T-cell (primary cell): ENCODE data around the gene RNPEP. TPM values are rescaled to one million over a fixed set of nuclear protein-coding genes. Genes with fewer than 3 reads are reported as not detected.
"Not testable (repeated sequence)": the region's sequence is repeated elsewhere in the genome, so short reads cannot be mapped to it uniquely, and the experiment has no call there.

Experiments used
- ATAC-seq, 4 experiments: fragments of 200-7000 bp in 3 of 4; fragments of 150-1000 bp in 1 of 4; cut with Tn5 transposase; replicated peaks in 1 of 4; 1 replicate in 3 of 4; 2 replicates in 1 of 4; pipeline ENCODE4 v1.10.0; 2021; ENCODE audit warnings: moderate library complexity in 3 of 4, mild to moderate bottlenecking in 2 of 4, moderate number of reproducible peaks in 1 of 4
- CTCF ChIA-PET, 2 donors: fragments of 300-600 bp; sonication (Branson Sonifier 250); formaldehyde crosslinking; loops; one replicate each; lab custom pipeline; 2022; ENCODE audit warnings: antibody characterized with exemption in 2 of 2; lab: Charles Lee
- POLR2A ChIA-PET, 2 donors: fragments of 300-600 bp; sonication (Branson Sonifier 250); formaldehyde crosslinking; loops; one replicate each; lab custom pipeline; 2022; ENCODE audit warnings: antibody characterized with exemption in 2 of 2; lab: Charles Lee
- DNase-seq, 35 experiments: peaks; one replicate each; pipeline versions ENCODE4 v3.0.0 to v3.0.0-alpha.2; 2013 to 2023
- H3K27ac ChIP-seq: one replicate; pipeline ENCODE4 v1.5.1; 2013; ENCODE audit warnings: low read length
- H3K27me3 ChIP-seq, 2 experiments: replicated peaks in 1 of 2; 1 replicate in 1 of 2; 2 replicates in 1 of 2; pipeline versions ENCODE4 v1.6.1 to v1.7.0; 2013; ENCODE audit warnings: low read length in 1 of 2, mixed read lengths in 1 of 2; ENCODE audit not compliant: control insufficient read depth in 2 of 2, insufficient read depth in 2 of 2; ENCODE audit errors: extremely low read depth in 1 of 2
- H3K36me3 ChIP-seq, 2 donors: 1 replicate in 1 of 2; 2 replicates in 1 of 2; pipeline versions ENCODE4 v1.6.1 to v1.7.0; 2013; ENCODE audit warnings: low read length in 1 of 2; ENCODE audit not compliant: control insufficient read depth in 2 of 2, insufficient read depth in 1 of 2; ENCODE audit errors: extremely low read depth in 1 of 2
- H3K4me1 ChIP-seq, 2 experiments: 1 replicate in 1 of 2; 2 replicates in 1 of 2; pipeline versions ENCODE4 v1.6.1 to v1.7.0; 2013; ENCODE audit warnings: low read length in 2 of 2, mixed read lengths in 1 of 2; ENCODE audit not compliant: insufficient read depth in 2 of 2, control insufficient read depth in 1 of 2; ENCODE audit errors: extremely low read depth in 1 of 2
- H3K4me3 ChIP-seq, 2 donors: 1 replicate in 1 of 2; 2 replicates in 1 of 2; pipeline versions ENCODE4 v1.5.1 to v1.7.0; 2013; ENCODE audit warnings: mild to moderate bottlenecking in 2 of 2, low read length in 1 of 2, moderate library complexity in 1 of 2; ENCODE audit not compliant: control insufficient read depth in 1 of 2; ENCODE audit errors: extremely low read depth in 1 of 2
- H3K9me3 ChIP-seq: 2 replicates; pipeline ENCODE4 v1.7.0; 2013
- H3K27ac Mint-ChIP-seq, 2 donors: one replicate each; pipeline ENCODE4 v1.8.0; 2020 to 2021; ENCODE audit warnings: mild to moderate bottlenecking in 2 of 2, mixed read lengths in 2 of 2
- H3K27me3 Mint-ChIP-seq, 2 donors: one replicate each; pipeline ENCODE4 v1.8.0; 2021 to 2022; ENCODE audit warnings: mixed read lengths in 2 of 2
- H3K36me3 Mint-ChIP-seq: one replicate; pipeline ENCODE4 v1.8.0; 2021; ENCODE audit warnings: mixed read lengths
- H3K4me1 Mint-ChIP-seq, 3 donors: one replicate each; pipeline ENCODE4 v1.8.0; 2020 to 2022; ENCODE audit warnings: mixed read lengths in 3 of 3, mild to moderate bottlenecking in 1 of 3
- H3K4me3 Mint-ChIP-seq, 3 donors: one replicate each; pipeline ENCODE4 v1.8.0; 2020 to 2022; ENCODE audit warnings: mild to moderate bottlenecking in 3 of 3, mixed read lengths in 3 of 3, moderate library complexity in 3 of 3
- H3K9me3 Mint-ChIP-seq, 3 donors: one replicate each; pipeline ENCODE4 v1.8.0; 2020 to 2022; ENCODE audit warnings: mixed read lengths in 3 of 3
- WGBS: methylation state at CpG from one replicate; pipeline ENCODE4 v1.1.5; 2013; ENCODE audit warnings: missing lambda C conversion rate; ENCODE audit not compliant: insufficient coverage; 5-methylcytosine and 5-hydroxymethylcytosine counted together
- total RNA-seq, 35 experiments: library from RNA in 6 of 35; stranded (reverse) in 6 of 35; fragments of 120-200 nt in 1 of 35; gene quantifications; one replicate each; pipeline versions ENCODE4 v1.2.1 to v1.2.4 and lab custom pipeline; 2013 to 2026

Gene RNPEP
- total RNA-seq, 5 donors from 2014 or later (not counting 1 experiment from before 2014, with no cell fraction given), result 20.1 to 30.4 (median 23.9) TPM

DNA sequence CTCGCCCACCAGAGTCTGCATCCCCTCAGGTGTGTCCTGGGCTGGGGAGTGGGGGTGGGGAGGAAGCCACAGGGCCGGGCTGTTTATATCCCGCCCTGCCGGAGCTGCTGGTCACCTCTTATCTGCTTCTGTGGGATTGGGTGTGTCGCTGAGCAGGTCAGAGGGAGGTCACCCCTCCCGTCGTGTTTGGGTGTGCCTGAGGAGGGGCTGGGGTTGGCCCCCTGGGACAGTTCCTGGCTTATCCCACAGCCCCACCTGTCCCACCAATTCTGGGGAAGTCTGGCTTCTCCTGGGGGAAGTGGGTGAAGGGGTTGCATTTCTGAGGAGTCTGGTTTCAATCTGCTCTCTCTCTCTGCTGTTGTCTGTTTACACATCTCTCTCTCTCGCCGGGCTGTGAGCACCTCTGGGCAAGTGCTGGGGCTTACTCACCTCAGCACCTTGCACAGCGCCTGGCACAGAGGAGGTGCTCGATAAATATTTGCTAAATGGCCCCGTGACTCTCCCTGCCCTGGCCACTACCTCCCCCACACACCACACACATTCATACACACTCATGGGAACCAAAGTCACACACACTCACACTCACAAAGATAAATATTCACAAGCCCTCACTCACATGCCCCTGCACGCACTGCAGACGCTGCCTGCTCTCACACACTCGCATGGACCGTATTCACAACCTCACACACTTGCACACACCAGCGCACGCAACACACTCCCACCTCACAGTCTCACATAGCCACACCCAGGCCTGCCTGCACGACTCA is 36.2 kb downstream of the RNPEP start:
- Mint-ChIP-seq H3K4me3 (no peak overlapping the region), H3K36me3 (peaks cover 3% of the 10 kb centered on the region), H3K27me3 (peaks cover 22 to 23% of the 10 kb centered on the region in 2 donors), H3K27ac (no peak overlapping the region), H3K9me3 (no peaks in the 10 kb centered on the region), H3K4me1 (peaks cover 0 to 4% (median 0%) of the 10 kb centered on the region in 3 donors)
- H3K27me3 ChIP-seq, result peaks cover 0 to 26% of the 10 kb centered on the region in 2 experiments
- WGBS, result 81% methylated on average over 10 of the region's 19 CpGs
- ChIA-PET POLR2A (no interaction called here), CTCF (no interaction called here)
- no peak overlapping the region for H3K27ac ChIP-seq
- H3K4me3 ChIP-seq, result no peak overlapping the region
- H3K4me1 ChIP-seq, result no peaks in the 10 kb centered on the region
- DNase-seq (no peak), ATAC-seq (no peak)
- H3K9me3 ChIP-seq, result no peaks in the 10 kb centered on the region
- H3K36me3 ChIP-seq, result no peaks in the 10 kb centered on the region

DNA sequence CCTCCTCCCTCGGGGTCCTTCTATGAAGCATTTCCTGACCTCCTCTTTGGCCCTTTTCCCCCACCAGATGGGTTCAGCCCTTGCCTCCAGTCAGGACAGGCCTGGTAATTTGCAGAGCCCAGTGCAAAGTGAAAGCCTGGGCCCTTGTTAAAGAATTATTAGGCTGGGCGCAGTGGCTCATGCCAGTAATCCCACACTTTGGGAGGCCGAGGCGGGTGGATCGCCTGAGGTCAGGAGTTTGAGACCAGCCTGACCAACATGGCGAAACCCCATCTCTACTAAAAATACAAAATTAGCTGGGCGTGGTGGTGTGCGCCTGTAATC is 36.7 kb downstream of the RNPEP start:
- H3K9me3 Mint-ChIP-seq, H3K36me3 ChIP-seq, H3K4me3 Mint-ChIP-seq, CTCF ChIA-PET, H3K4me1 ChIP-seq, H3K27ac Mint-ChIP-seq, H3K36me3 Mint-ChIP-seq, H3K9me3 ChIP-seq, POLR2A ChIA-PET, DNase-seq, H3K4me3 ChIP-seq, H3K4me1 Mint-ChIP-seq, ATAC-seq, H3K27ac ChIP-seq: not testable (repeated sequence)
- peaks cover 22 to 23% of the 10 kb centered on the region in 2 donors for H3K27me3 Mint-ChIP-seq
- 0% methylated on average over 1 of the region's 8 CpGs for WGBS
- H3K27me3 ChIP-seq, result peaks cover 0 to 26% of the 10 kb centered on the region in 2 experiments

DNA sequence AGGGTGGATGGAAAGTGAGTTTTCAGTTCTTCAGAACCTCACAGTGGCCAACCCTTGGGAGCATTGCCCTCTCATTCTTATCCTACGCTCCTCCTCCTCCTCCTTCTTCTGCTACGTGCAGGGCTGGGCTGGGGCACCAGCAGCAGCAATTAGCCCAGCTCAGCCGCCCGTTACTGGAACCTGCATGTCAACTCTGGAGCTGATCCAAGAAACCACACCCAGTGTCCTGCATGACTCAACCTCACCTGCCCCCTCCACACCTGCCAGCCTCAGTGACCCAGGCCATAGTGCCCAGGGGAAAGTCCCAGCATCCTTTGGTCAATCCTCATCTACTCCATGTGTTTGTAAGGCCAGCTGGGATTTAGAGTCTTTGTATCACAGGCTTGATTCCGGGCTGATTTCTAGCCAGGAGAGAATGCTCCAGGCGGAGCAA is 40.6 kb downstream of the RNPEP start:
- no peaks in the 10 kb centered on the region for H3K36me3 Mint-ChIP-seq
- no peaks in the 10 kb centered on the region for H3K9me3 Mint-ChIP-seq
- no peak overlapping the region for H3K27ac ChIP-seq
- no peak overlapping the region for H3K4me3 Mint-ChIP-seq
- peaks cover 0 to 4% (median 0%) of the 10 kb centered on the region in 3 donors for H3K4me1 Mint-ChIP-seq
- H3K27me3 ChIP-seq, result peaks cover 0 to 13% of the 10 kb centered on the region in 2 experiments
- no peak for ATAC-seq
- no peak overlapping the region for H3K27ac Mint-ChIP-seq
- ChIA-PET CTCF (interaction anchor here in 1 of 2 donors (0.6 kb wide), 1 partner anchor 1216 kb away, joined by 3 read pairs; no protein-coding TSS in a partner anchor), POLR2A (no interaction called here)
- WGBS, result 71% methylated on average over 5 of the region's 6 CpGs
- no peaks in the 10 kb centered on the region for H3K9me3 ChIP-seq
- no peaks in the 10 kb centered on the region for H3K36me3 ChIP-seq
- no peak overlapping the region for H3K4me3 ChIP-seq
- peaks cover 14 to 16% of the 10 kb centered on the region in 2 donors for H3K27me3 Mint-ChIP-seq
- DNase-seq, result no peak
- H3K4me1 ChIP-seq, result no peaks in the 10 kb centered on the region

DNA sequence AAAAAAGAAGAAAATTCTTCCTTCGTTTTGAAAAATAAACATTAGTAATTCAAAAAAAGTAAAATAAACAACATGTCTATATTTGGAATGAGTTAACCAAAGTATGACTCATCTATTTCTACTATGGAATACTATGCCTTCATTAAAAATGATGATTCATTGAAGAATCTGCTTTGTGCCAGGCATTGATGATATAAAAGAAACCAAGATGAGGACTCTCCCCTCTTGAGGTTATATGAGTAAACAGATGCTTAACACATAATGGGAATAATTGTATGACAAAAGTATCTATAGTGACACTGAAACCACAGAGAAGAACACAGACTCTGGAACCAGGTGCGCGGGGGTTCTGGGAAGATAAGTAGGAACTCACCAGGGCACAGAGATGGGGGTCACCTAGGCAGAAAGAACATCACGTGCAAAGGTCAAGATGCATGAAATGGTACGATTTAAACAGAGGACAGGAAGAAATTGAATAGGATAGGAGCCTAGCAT is 46.8 kb downstream of the RNPEP start:
- Histone ChIP-seq H3K36me3 (no peaks in the 10 kb centered on the region), H3K27me3 (no peaks in the 10 kb centered on the region), H3K4me3 (no peak overlapping the region), H3K9me3 (no peaks in the 10 kb centered on the region), H3K27ac (no peak overlapping the region), H3K4me1 (no peaks in the 10 kb centered on the region)
- ChIA-PET POLR2A (no interaction called here), CTCF (no interaction called here)
- Mint-ChIP-seq H3K4me1 (no peaks in the 10 kb centered on the region), H3K4me3 (no peak overlapping the region), H3K27me3 (peaks cover 0 to 4% of the 10 kb centered on the region in 2 donors), H3K27ac (no peak overlapping the region), H3K9me3 (no peaks in the 10 kb centered on the region), H3K36me3 (no peaks in the 10 kb centered on the region)
- DNase-seq (no peak), ATAC-seq (no peak)
- 88% methylated on average over 4 of the region's 5 CpGs for WGBS

DNA sequence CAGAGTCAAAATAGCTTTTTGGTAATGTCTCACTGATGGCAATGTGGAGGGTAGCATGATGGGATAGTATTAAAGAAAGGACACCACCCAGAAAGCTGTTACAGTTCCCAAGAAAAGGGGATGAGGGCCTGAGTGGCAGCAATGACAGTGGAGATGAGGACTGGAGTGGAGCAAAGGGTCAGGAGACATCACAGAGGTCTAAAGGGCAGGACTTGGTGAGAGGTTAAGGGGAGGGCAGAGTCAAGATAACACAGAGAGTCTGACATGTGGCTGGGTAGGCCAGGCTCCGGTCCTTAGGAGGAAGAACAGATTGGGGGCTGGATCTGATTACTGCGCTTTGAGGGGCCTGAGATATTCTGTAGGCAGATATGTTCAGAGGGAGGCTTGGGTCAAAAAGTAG is 47.3 kb downstream of the RNPEP start:
- 94% methylated on average over 2 of the region's 2 CpGs for WGBS
- POLR2A ChIA-PET, result no interaction called here
- peaks cover 0 to 4% of the 10 kb centered on the region in 2 donors for H3K27me3 Mint-ChIP-seq

DNA sequence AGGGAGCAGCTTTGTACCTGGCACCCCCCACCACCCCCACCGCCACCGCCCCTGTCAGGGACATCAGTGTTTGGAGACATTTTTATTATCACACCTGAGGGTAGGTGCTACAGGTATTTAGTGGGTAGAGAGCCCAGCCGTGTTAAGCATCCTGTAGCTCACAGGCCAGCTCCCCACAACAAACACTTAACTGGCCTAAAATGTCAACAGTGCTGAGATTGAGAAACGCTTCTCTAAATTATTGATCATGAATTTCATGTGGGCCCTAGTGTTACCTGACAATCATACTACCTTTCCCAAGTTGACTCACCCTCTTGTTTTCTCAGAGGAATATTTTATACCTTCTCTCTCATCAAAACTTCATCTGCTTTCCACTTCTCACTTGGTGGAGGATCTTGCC is 49.3 kb downstream of the RNPEP start:
- no peaks in the 10 kb centered on the region for H3K4me1 Mint-ChIP-seq
- no peak for ATAC-seq
- Histone ChIP-seq H3K9me3 (no peaks in the 10 kb centered on the region), H3K4me3 (no peak overlapping the region), H3K27me3 (peaks cover 0 to 3% of the 10 kb centered on the region in 2 experiments), H3K4me1 (no peaks in the 10 kb centered on the region), H3K36me3 (no peaks in the 10 kb centered on the region), H3K27ac (no peak overlapping the region)
- H3K9me3 Mint-ChIP-seq, result no peaks in the 10 kb centered on the region
- 80% methylated on average over 1 of the region's 4 CpGs for WGBS
- H3K4me3 Mint-ChIP-seq, result no peak overlapping the region
- ChIA-PET CTCF (interaction anchor here in 1 of 2 donors (0.5 kb wide), 1 partner anchor 106 kb away, joined by 3 read pairs; no protein-coding TSS in a partner anchor), POLR2A (no interaction called here)
- H3K27me3 Mint-ChIP-seq, result peaks cover 2 to 4% of the 10 kb centered on the region in 2 donors
- no peak for DNase-seq
- H3K36me3 Mint-ChIP-seq, result no peaks in the 10 kb centered on the region
- H3K27ac Mint-ChIP-seq, result no peak overlapping the region

More for the DNA sequence above, 47.3 kb downstream of the RNPEP start:
- Mint-ChIP-seq H3K9me3 (no peaks in the 10 kb centered on the region), H3K36me3 (no peaks in the 10 kb centered on the region), H3K4me1 (no peaks in the 10 kb centered on the region), H3K27ac (no peak overlapping the region), H3K4me3 (no peak overlapping the region)
- DNase-seq, result no peak
- Histone ChIP-seq H3K9me3 (no peaks in the 10 kb centered on the region), H3K4me1 (no peaks in the 10 kb centered on the region), H3K4me3 (no peak overlapping the region), H3K36me3 (no peaks in the 10 kb centered on the region), H3K27me3 (no peaks in the 10 kb centered on the region), H3K27ac (no peak overlapping the region)
- ATAC-seq, result no peak
- CTCF ChIA-PET, result no interaction called here
